ENCODE results near the gene FAM222B. TPM values are rescaled to one million over a fixed set of nuclear protein-coding genes. Genes with fewer than 3 reads are reported as not detected.
A peak's percentile ranks its signal among the peaks of the same experiment; 100 is the strongest.
"Not testable (repeated sequence)": the region's sequence is repeated elsewhere in the genome, so short reads cannot be mapped to it uniquely, and the experiment has no call there.

The FAM222B gene
- total RNA-seq, 1 experiment from 2014 or later = 3.1 TPM

DNA sequence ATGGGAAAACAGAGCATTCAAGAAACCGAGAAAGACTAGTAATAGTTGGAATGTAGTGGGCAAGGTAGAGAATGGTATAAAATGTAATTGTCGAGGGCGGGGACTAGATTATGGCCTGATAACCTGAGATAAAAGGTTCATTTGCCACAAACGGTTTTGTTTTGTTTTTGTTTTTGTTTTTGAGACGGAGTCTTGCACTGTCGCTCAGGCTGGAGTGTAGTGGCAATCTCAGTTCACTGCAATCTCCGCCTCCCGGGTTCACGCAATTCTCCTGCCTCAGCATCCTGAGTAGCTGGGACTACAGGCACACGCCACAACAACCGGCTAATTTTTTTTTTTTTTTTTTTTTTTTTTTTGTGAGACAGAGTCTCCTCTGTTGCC is 112.7 kb downstream of the FAM222B start:
- DNase-seq (ENCODE audit: low read depth) = no peak

GRCh38 chr17:28728364-28729200 is 114.0 kb downstream of the FAM222B start, which contains the start of gene NEK8:
TSS of gene NEK8 (plus strand) at chr17:28728788. CDS start at chr17:28728814, 26 bp downstream.
- DNase-seq (ENCODE audit: low read depth) = peak; percentile 94

- DNase-seq (ENCODE audit: low read depth) = peak; percentile 97
Measured at GRCh38 chr17:28726627-28727491, 115.7 kb downstream of the FAM222B start.

GRCh38 chr17:28726226-28726626 is 116.4 kb downstream of the FAM222B start, which contains the start of gene TLCD1:
TSS of gene TLCD1 (minus strand) at chr17:28726233. CDS start at chr17:28726097, 136 bp downstream.
- DNase-seq (ENCODE audit: low read depth) = peak; percentile 75

GRCh38 chr17:28725660-28726225 is 116.8 kb downstream of the FAM222B start:
- peak; percentile 89 for DNase-seq (ENCODE audit: low read depth)

DNA sequence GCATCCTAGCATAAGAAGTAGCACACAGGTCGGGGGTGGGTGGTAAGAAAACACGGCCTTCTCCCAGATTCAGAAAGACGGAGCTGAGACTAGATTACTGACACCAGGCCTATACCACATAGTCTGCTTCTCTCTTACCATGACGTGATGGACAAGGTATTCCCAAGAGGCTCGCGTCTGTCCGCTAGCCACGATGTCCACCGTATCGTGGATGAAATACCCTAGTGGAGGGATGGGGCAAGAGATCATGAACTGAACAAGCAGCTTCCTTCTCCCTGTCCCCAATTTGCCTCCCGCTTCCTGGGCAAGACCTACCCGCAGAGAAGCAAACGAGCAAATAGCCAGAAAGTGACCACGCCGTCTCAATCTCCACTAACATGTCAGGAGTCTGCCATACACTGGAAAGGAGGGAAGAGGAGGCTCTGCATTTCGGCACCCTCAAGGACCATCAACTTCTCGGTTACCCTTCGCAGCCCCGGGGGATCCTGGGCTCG is 117.4 kb downstream of the FAM222B start:
- DNase-seq (ENCODE audit: low read depth) = peak; percentile 71

- DNase-seq (ENCODE audit: low read depth) = no peak
Measured at GRCh38 chr17:28724500-28725165, 118.0 kb downstream of the FAM222B start.

DNA sequence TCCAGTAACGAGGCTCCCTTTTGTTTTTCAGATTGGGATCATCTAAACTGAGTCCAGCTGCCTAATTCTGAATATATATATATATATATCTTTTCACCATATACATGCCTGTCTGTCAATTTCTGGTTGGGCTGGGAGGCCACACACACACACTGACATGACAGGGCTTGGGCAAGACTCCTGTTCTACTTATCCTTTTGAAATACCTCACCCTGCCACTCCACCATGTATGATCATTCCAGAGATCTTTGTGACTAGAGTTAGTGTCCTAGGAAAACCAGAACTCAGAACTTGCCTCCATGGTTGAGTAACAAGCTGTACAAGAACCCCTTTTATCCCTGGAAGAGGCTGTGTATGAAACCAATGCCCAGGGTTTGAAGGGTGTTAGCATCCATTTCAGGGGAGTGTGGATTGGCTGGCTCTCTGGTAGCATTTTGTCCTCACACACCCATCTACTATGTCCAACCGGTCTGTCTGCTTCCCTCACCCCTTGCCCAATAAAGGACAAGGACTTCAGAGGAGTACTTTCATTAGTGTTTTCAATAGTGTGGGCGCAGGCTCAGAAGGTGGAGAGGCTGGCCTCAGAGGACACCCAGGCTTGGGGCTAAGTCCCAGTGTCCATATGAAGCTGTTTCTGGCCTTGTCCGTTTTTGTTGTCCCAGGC is 118.6 kb downstream of the FAM222B start:
- DNase-seq (ENCODE audit: low read depth) = not testable (repeated sequence)

DNA sequence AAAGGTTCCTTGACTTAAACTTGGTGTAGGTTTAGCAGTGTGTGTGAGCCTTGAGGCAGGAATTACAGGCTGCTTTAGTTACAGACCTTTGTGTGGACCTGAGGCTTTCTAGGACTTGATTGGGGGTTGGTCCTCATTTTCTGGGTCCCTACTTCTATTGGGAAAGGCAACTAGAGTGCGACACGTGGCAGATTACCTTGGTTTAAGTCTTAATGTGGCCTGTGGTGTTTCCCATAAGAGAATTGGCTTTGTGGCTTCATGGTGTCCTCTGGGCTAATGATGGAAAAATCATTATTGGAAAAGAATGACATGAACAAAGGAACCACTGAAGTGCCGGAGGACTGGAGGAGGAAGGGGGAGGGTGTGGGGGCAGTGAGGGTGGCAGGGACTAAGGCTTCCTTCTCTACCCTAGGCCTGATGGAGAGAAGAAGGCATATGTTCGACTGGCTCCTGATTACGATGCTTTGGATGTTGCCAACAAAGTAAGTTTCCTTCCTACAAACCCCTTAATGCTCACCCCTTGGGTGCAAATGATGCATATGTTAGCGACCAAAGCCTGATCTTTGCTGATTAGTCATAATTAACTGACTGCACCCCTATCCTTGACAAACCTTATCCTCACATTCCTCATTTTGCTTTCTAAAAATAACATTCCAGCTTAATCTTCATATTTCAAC is 119.3 kb downstream of the FAM222B start:
- no peak for DNase-seq (ENCODE audit: low read depth)

GRCh38 chr17:28722417-28723158 is 120.0 kb downstream of the FAM222B start:
- DNase-seq (ENCODE audit: low read depth) = no peak

- DNase-seq (ENCODE audit: low read depth) = not testable (repeated sequence)
Measured at GRCh38 chr17:28720997-28721329, 121.6 kb downstream of the FAM222B start.

DNA sequence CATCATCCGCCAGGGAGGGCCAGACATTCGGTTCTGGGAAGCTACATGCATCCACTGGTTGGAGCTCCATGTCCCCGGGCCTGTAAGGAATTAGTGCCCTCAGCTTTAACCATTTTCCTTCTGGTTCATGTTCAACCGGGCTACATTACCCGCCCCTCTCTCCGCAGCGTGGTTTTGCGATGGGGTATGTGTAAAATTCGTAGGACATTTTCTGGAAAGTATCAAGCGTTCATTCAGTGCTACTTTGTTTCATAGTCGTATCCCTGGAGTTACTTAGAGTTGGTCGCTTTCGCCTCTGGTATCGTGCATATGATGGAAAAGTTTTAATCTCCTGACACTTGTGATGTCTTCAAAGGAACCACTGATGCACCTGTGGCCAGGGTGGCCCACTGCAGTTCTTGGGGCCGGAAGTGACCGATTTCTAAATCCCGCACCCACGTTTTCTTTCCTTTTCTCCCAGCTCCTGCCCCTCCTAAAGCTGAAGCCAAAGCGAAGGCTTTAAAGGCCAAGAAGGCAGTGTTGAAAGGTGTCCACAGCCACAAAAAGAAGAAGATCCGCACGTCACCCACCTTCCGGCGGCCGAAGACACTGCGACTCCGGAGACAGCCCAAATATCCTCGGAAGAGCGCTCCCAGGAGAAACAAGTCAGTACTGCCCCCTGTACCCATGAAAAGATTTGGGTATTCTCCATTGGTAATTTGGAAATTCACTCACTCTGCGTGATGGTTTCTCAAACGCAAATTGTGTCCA is 122.2 kb downstream of the FAM222B start:
- no peak for DNase-seq (ENCODE audit: low read depth)

GRCh38 chr17:28719021-28719433 is 123.6 kb downstream of the FAM222B start:
- no peak for DNase-seq (ENCODE audit: low read depth)

- DNase-seq (ENCODE audit: low read depth) = peak; percentile 73
Measured at GRCh38 chr17:28718333-28719020, 124.1 kb downstream of the FAM222B start.

DNA sequence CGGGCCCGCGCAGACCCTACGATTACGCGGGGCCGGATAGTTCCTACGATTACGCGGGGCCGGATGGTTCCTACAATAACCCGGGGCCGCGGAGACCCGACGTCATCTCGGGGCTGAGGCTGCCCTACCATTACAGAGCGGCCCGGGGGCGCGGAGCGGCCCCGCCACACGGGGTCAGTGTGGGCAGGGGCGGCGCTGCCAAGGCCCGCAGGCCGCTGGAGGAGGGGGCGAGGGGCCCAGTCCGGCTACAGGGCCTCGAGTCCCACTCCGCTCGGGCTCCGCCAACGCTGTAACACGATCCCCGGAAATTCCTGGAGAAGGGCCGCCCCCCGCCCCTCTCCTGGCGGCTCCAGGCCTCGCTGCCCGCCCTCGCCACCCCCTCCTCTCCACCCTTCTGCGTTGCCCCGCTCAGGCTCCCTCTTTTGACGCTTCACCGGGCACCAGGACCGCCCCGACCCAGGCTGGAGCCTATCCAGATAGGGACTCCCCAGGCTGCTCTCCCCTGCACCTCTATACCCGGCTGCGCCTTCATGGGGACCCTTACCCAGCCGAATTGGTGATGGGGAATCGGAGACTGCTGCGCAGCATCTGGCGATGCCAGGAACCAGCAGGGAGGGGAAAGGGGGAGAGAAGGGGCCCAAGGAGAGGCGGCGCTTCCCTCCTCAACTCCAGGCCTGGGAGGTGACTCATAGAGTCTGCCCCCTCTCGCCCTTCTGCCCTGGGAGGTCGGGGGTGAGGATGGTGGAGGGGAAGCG is 124.8 kb downstream of the FAM222B start, which contains the start of gene RAB34:
Gene RAB34 (minus strand): TSS at position 291 of the 755 bp plus-strand sequence. CDS start 602 bp downstream, outside the sequence.
- DNase-seq (ENCODE audit: low read depth) = peak; percentile 92

DNA sequence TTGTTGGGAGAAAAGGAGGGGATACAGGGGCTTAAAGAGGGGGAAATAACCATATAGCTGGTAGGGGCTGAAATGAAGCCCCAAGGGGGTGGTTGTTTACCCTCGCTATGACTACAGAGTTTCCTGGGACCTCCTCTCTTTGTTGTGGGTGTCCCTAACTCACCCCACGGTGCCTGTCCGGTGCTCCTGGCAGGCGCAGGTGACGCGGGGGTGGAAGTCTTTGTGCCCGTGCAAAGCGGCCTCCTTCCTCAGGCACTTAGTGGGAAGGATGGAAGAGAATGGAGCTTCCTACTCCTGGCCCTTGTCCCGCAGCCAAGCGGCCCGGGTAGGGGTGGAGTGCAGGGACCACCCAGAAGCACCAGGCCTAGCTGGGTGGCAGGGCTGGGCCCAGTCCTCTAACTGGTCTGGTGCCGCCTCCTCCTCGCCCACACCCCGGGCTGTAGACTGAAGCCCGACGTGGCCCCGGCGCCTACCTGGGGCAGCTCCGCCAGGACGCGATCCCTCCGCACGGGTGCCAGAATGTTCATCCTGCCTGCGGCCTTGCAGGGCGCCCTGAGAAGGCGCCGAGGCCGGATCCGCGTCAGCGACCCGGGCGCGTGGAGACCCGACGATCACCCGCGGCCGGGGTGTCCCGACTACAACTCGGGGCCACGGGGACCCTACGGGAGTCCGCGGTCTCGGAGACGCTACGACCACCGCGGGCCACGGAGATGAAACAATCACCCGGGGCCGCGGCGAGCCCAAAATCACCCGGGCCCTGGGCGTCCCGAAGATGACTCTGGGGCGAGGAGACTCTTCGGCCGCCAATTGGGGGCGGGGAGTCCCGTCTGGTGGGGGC is 125.6 kb downstream of the FAM222B start:
- DNase-seq (ENCODE audit: low read depth) = peak; percentile 44

All from Daoy (cell line).